HepG2 (cell line): ENCODE measurements around the gene KRTAP5-6. TPM values are rescaled to one million over a fixed set of nuclear protein-coding genes. Genes with fewer than 3 reads are reported as not detected.
A peak's percentile ranks its signal among the peaks of the same experiment; 100 is the strongest.

Source experiments
- GFI1 ChIP-seq: sonication (generic); formaldehyde crosslinking; IDR thresholded peaks from 2 replicates; pipeline ENCODE4 v1.5.0; 2020; ENCODE audit warnings: missing genetic modification reagents, mild to moderate bottlenecking, borderline replicate concordance
- GTF2F1 ChIP-seq: fragments of 150-350 bp; IDR thresholded peaks from 2 replicates; pipeline ENCODE4 v1.6.1; 2014; ENCODE audit warnings: low read length
- HCFC1 ChIP-seq: fragments of 150-350 bp; IDR thresholded peaks from 2 replicates; pipeline ENCODE4 v1.6.1; 2014; ENCODE audit warnings: low read depth, low read length
- MAF1 ChIP-seq: sonication (generic); formaldehyde crosslinking; IDR thresholded peaks from 2 replicates; pipeline ENCODE4 v1.5.0; 2020; ENCODE audit warnings: missing genetic modification reagents, borderline replicate concordance
- MAFG ChIP-seq: sonication (generic); formaldehyde crosslinking; IDR thresholded peaks from 2 replicates; pipeline ENCODE4 v1.5.1; 2020; ENCODE audit warnings: mild to moderate bottlenecking, missing genetic modification reagents
- MATR3 ChIP-seq: sonication (generic); formaldehyde crosslinking; IDR thresholded peaks from 2 replicates; pipeline ENCODE4 v1.4.0; 2020; ENCODE audit warnings: missing genetic modification reagents
- MEIS1 ChIP-seq: sonication (generic); formaldehyde crosslinking; IDR thresholded peaks from 2 replicates; pipeline ENCODE4 v1.9.0; 2021; ENCODE audit warnings: mild to moderate bottlenecking, missing genetic modification reagents, moderate library complexity, borderline replicate concordance
- NCOA5 ChIP-seq: sonication (generic); formaldehyde crosslinking; IDR thresholded peaks from 2 replicates; pipeline ENCODE4 v1.4.0; 2020; ENCODE audit warnings: missing genetic modification reagents
- NFIB ChIP-seq: sonication (generic); formaldehyde crosslinking; IDR thresholded peaks from 2 replicates; pipeline ENCODE4 v1.9.0; 2021; ENCODE audit warnings: missing genetic modification reagents, mild to moderate bottlenecking, borderline replicate concordance
- ONECUT2 ChIP-seq: sonication (generic); formaldehyde crosslinking; IDR thresholded peaks from 2 replicates; pipeline ENCODE4 v1.4.0; 2020; ENCODE audit warnings: missing genetic modification reagents
- POLR2A ChIP-seq, 2 experiments: IDR thresholded peaks; 2 replicates each; pipeline ENCODE4 v1.6.1; 2011; ENCODE audit warnings: low read depth in 2 of 2, low read length in 2 of 2, mild to moderate bottlenecking in 1 of 2, moderate library complexity in 1 of 2; ENCODE audit not compliant: insufficient read depth in 1 of 2
- RNF2 ChIP-seq: fragments of 450-650 bp; conservative IDR thresholded peaks from 2 replicates; pipeline ENCODE4 v1.6.1; 2016; ENCODE audit warnings: low read depth
- SAFB2 ChIP-seq: sonication (generic); formaldehyde crosslinking; IDR thresholded peaks from 2 replicates; pipeline ENCODE4 v1.5.1; 2020; ENCODE audit warnings: missing genetic modification reagents, low read depth, mild to moderate bottlenecking, borderline replicate concordance
- SNAPC2 ChIP-seq: sonication (generic); formaldehyde crosslinking; IDR thresholded peaks from 2 replicates; pipeline ENCODE4 v1.8.1; 2022; ENCODE audit warnings: mild to moderate bottlenecking, missing genetic modification reagents
- ZNF331 ChIP-seq: sonication (generic); formaldehyde crosslinking; IDR thresholded peaks from 2 replicates; pipeline ENCODE4 v1.4.0; 2020; ENCODE audit warnings: missing genetic modification reagents
- ZNF451 ChIP-seq: sonication (generic); formaldehyde crosslinking; IDR thresholded peaks from 2 replicates; pipeline ENCODE4 v1.5.0; 2020; ENCODE audit warnings: mild to moderate bottlenecking, missing genetic modification reagents
- ZNF746 ChIP-seq: sonication (generic); formaldehyde crosslinking; IDR thresholded peaks from 2 replicates; pipeline ENCODE4 v1.8.0; 2022; ENCODE audit warnings: mild to moderate bottlenecking, missing genetic modification reagents
- polyA plus RNA-seq, 8 experiments: library from polyadenylated mRNA; depleted of rRNA in 3 of 8; stranded (reverse) in 7 of 8; unstranded in 1 of 8; fragments of >200 nt; fragmentation: Illumina TruSeq in 4 of 8; extraction: Trizol in 4 of 8; gene quantifications; 2 replicates each; pipeline versions ENCODE4 v1.2.1 to v1.2.3, GENCODE V29; 2011 to 2016; ENCODE audit warnings: low read depth in 4 of 8, missing spikeins in 1 of 8, mixed read lengths in 1 of 8; ENCODE audit not compliant: insufficient read depth in 1 of 8
- total RNA-seq, 5 experiments: library from RNA; depleted of rRNA; stranded (reverse); fragments of >200 nt; fragmentation: Illumina TruSeq; extraction: Trizol; gene quantifications; 2 replicates each; pipeline ENCODE4 v1.2.3, GENCODE V29; 2016; ENCODE audit warnings: low read depth in 1 of 5
- TF ChIP-seq, protein P1 (sequence below): sonication (generic); formaldehyde crosslinking; IDR thresholded peaks from 2 replicates; pipeline ENCODE4 v1.4.0; 2020; ENCODE audit warnings: mild to moderate bottlenecking, missing genetic modification reagents
- TF ChIP-seq, protein P2 (sequence below): sonication (generic); formaldehyde crosslinking; IDR thresholded peaks from 2 replicates; pipeline ENCODE4 v1.4.0; 2020; ENCODE audit warnings: low read depth, mild to moderate bottlenecking, missing genetic modification reagents
- TF ChIP-seq, protein P3 (sequence below): sonication (generic); formaldehyde crosslinking; IDR thresholded peaks from 2 replicates; pipeline ENCODE4 v1.9.0; 2022; ENCODE audit warnings: missing genetic modification reagents, mild to moderate bottlenecking, borderline replicate concordance
- TF ChIP-seq, protein P4 (sequence below): sonication (generic); formaldehyde crosslinking; IDR thresholded peaks from 2 replicates; pipeline ENCODE4 v1.4.0; 2020; ENCODE audit warnings: mild to moderate bottlenecking, missing genetic modification reagents
- TF ChIP-seq, protein P5 (sequence below): IDR thresholded peaks from 2 replicates; pipeline ENCODE4 v1.6.1; 2016; ENCODE audit warnings: low read depth, control low read depth

KRTAP5-6 gene
- total and polyA plus RNA-seq, 2 of the 13 experiments (the other 11 are each of a cell fraction or from before 2014, with no cell fraction given) = not detected

DNA sequence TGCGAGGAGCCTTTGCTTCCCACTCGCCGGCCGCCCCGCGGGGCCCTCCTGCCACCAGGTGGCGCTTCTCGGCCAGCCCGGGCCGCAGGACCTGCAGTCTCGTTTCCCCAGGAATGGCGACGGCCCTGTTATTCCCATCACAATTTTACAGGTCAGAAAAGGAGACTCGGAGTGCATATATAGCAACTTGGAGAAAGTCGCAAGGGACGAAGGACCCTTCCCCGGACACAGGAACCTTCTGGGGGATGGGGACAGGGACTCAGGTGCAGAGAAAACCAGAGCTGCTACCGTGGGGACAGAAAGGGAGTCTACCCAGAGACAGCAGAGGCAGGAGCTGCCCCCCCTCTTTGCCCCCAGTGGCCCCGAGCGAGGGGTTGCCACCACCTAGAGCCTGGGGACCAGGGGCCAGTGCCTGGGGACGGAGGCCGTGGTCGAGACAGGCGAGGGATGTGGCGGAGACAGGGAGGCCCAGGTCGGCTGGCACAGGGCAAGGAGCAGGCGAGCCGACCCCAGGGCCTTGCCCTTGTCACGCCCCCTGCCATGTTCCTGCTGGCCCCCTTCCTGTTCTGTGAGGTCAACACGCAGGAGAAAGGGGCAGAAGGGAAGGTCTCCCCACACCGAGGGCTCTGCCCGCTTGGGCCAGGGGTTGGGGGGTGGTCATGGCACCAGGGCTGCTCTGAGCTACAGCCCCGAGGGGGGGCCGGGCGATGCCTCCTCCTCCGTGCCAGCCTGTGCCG, 3.5 kb upstream of the KRTAP5-6 start (continued):
- TF ChIP-seq, protein P1, sequence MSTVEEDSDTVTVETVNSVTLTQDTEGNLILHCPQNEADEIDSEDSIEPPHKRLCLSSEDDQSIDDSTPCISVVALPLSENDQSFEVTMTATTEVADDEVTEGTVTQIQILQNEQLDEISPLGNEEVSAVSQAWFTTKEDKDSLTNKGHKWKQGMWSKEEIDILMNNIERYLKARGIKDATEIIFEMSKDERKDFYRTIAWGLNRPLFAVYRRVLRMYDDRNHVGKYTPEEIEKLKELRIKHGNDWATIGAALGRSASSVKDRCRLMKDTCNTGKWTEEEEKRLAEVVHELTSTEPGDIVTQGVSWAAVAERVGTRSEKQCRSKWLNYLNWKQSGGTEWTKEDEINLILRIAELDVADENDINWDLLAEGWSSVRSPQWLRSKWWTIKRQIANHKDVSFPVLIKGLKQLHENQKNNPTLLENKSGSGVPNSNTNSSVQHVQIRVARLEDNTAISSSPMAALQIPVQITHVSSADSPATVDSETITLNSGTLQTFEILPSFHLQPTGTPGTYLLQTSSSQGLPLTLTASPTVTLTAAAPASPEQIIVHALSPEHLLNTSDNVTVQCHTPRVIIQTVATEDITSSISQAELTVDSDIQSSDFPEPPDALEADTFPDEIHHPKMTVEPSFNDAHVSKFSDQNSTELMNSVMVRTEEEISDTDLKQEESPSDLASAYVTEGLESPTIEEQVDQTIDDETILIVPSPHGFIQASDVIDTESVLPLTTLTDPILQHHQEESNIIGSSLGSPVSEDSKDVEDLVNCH (CRISPR knock-in tag) = no peak
- TF ChIP-seq POLR2A (IDR thresholded peaks at IDR 0.05; ENCODE audit: insufficient read depth in 1 of 2, low read depth in 2 of 2, low read length in 2 of 2) (no peak), GFI1 (0 out of 2 replicates have a peak, but pooled peaks have one; percentile 30), ZNF746 (CRISPR knock-in tag) (no peak), MAF1 (no peak), RNF2 (no peak), MEIS1 (CRISPR knock-in tag) (no peak), MATR3 (CRISPR knock-in tag) (no peak), HCFC1 (no peak), ZNF331 (CRISPR knock-in tag) (peak; percentile 27; the same call in 1 of the 2 replicates), NFIB (CRISPR knock-in tag) (no peak), SAFB2 (CRISPR knock-in tag) (no peak), GTF2F1 (no peak), NCOA5 (CRISPR knock-in tag) (no peak), ZNF451 (CRISPR knock-in tag) (peak; percentile 91), MAFG (CRISPR knock-in tag) (no peak), SNAPC2 (peak; percentile 48; the same call in 1 of the 2 replicates), ONECUT2 (CRISPR knock-in tag) (no peak)
- TF ChIP-seq, protein P2, sequence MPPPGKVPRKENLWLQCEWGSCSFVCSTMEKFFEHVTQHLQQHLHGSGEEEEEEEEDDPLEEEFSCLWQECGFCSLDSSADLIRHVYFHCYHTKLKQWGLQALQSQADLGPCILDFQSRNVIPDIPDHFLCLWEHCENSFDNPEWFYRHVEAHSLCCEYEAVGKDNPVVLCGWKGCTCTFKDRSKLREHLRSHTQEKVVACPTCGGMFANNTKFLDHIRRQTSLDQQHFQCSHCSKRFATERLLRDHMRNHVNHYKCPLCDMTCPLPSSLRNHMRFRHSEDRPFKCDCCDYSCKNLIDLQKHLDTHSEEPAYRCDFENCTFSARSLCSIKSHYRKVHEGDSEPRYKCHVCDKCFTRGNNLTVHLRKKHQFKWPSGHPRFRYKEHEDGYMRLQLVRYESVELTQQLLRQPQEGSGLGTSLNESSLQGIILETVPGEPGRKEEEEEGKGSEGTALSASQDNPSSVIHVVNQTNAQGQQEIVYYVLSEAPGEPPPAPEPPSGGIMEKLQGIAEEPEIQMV (CRISPR knock-in tag) = peak; percentile 9; the same call in 1 of the 2 replicates
- TF ChIP-seq, protein P3, sequence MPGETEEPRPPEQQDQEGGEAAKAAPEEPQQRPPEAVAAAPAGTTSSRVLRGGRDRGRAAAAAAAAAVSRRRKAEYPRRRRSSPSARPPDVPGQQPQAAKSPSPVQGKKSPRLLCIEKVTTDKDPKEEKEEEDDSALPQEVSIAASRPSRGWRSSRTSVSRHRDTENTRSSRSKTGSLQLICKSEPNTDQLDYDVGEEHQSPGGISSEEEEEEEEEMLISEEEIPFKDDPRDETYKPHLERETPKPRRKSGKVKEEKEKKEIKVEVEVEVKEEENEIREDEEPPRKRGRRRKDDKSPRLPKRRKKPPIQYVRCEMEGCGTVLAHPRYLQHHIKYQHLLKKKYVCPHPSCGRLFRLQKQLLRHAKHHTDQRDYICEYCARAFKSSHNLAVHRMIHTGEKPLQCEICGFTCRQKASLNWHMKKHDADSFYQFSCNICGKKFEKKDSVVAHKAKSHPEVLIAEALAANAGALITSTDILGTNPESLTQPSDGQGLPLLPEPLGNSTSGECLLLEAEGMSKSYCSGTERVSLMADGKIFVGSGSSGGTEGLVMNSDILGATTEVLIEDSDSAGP (CRISPR knock-in tag) = peak; percentile 77; the same call in 1 of the 2 replicates
- TF ChIP-seq, protein P4, sequence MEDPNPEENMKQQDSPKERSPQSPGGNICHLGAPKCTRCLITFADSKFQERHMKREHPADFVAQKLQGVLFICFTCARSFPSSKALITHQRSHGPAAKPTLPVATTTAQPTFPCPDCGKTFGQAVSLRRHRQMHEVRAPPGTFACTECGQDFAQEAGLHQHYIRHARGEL (CRISPR knock-in tag) = no peak
- TF ChIP-seq, protein P5, sequence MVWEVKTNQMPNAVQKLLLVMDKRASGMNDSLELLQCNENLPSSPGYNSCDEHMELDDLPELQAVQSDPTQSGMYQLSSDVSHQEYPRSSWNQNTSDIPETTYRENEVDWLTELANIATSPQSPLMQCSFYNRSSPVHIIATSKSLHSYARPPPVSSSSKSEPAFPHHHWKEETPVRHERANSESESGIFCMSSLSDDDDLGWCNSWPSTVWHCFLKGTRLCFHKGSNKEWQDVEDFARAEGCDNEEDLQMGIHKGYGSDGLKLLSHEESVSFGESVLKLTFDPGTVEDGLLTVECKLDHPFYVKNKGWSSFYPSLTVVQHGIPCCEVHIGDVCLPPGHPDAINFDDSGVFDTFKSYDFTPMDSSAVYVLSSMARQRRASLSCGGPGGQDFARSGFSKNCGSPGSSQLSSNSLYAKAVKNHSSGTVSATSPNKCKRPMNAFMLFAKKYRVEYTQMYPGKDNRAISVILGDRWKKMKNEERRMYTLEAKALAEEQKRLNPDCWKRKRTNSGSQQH (CRISPR knock-in tag) = 0 out of 2 replicates have a peak, but pooled peaks have one; percentile 33
